Central memory CD8-positive, alpha-beta T cell (primary cell): ENCODE results near the gene IPCEF1.
"Not testable (repeated sequence)": the region's sequence is repeated elsewhere in the genome, so short reads cannot be mapped to it uniquely, and the experiment has no call there.

Source experiments
- ATAC-seq: fragments of 150-1000 bp; cut with Tn5 transposase; replicated peaks from 2 replicates; pipeline ENCODE4 v1.10.0; 2022; ENCODE audit warnings: mild to moderate bottlenecking, moderate FRiP score, moderate number of reproducible peaks; ENCODE audit not compliant: poor library complexity, severe bottlenecking; ENCODE audit errors: extremely low read depth
- DNase-seq, 2 donors: peaks; one replicate each; pipeline ENCODE4 v3.0.0; 2021; ENCODE audit warnings: low spot score in 2 of 2
- H3K27ac Mint-ChIP-seq: one replicate; pipeline ENCODE4 v1.8.0; 2022; ENCODE audit warnings: low read depth, mild to moderate bottlenecking, moderate library complexity, mixed read lengths
- H3K27me3 Mint-ChIP-seq: one replicate; pipeline ENCODE4 v1.8.0; 2022; ENCODE audit warnings: mixed read lengths
- H3K36me3 Mint-ChIP-seq: one replicate; pipeline ENCODE4 v1.8.0; 2022; ENCODE audit warnings: mild to moderate bottlenecking, moderate library complexity, mixed read lengths; ENCODE audit not compliant: insufficient read depth
- H3K4me1 Mint-ChIP-seq: one replicate; pipeline ENCODE4 v1.8.0; 2022; ENCODE audit warnings: mixed read lengths
- H3K4me3 Mint-ChIP-seq: one replicate; pipeline ENCODE4 v1.8.0; 2022; ENCODE audit warnings: mild to moderate bottlenecking, moderate library complexity, mixed read lengths
- H3K9me3 Mint-ChIP-seq: one replicate; pipeline ENCODE4 v1.8.0; 2022; ENCODE audit warnings: mixed read lengths

Gene IPCEF1

GRCh38 chr6:154206996-154207395, 149.6 kb downstream of the IPCEF1 start:
- DNase-seq (no peak), ATAC-seq (no peak)
- no peaks in the 10 kb centered on the region for H3K9me3 Mint-ChIP-seq
- H3K27ac Mint-ChIP-seq = peak overlapping the region; percentile 86
- H3K36me3 Mint-ChIP-seq = peaks cover 53% of the 10 kb centered on the region
- H3K4me3 Mint-ChIP-seq = no peak overlapping the region
- peaks cover 47% of the 10 kb centered on the region for H3K4me1 Mint-ChIP-seq
- H3K27me3 Mint-ChIP-seq = no peaks in the 10 kb centered on the region

- peaks cover 55% of the 10 kb centered on the region for H3K4me1 Mint-ChIP-seq
- H3K27ac Mint-ChIP-seq = peak overlapping the region; percentile 86
- no peaks in the 10 kb centered on the region for H3K9me3 Mint-ChIP-seq
- DNase-seq (no peak), ATAC-seq (no peak)
- no peak overlapping the region for H3K4me3 Mint-ChIP-seq
- H3K36me3 Mint-ChIP-seq = peaks cover 57% of the 10 kb centered on the region
- H3K27me3 Mint-ChIP-seq = no peaks in the 10 kb centered on the region
Observed at GRCh38 chr6:154206141-154206540, 150.5 kb downstream of the IPCEF1 start.

- H3K27ac Mint-ChIP-seq = peak overlapping the region; percentile 49
Observed at GRCh38 chr6:154202958-154203357, 153.6 kb downstream of the IPCEF1 start.

DNA sequence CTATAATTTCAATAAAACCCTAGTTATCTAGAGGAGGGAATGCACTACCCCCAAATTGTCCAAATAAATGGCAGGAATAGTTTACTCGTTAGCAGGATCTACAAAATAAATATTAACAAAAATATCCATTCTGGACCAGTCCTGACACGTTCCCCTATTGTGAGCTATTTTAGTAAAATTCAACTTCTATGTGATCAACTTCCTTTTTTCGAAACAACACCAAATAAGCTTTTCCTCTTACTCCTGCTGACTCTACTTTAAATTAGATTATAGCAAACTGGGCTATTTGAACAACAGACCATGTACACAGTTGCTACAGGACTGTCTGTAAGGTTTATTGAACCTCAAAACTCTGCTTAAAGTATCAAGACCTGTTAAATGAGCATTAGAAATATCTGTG, 154.3 kb downstream of the IPCEF1 start:
- H3K4me3 Mint-ChIP-seq = no peak overlapping the region
- H3K36me3 Mint-ChIP-seq = peaks cover 52% of the 10 kb centered on the region
- no peak overlapping the region for H3K27ac Mint-ChIP-seq
- peaks cover 65% of the 10 kb centered on the region for H3K4me1 Mint-ChIP-seq
- H3K9me3 Mint-ChIP-seq = no peaks in the 10 kb centered on the region
- DNase-seq (no peak), ATAC-seq (no peak)
- no peaks in the 10 kb centered on the region for H3K27me3 Mint-ChIP-seq

More at GRCh38 chr6:154202958-154203357, 153.6 kb downstream of the IPCEF1 start:
- ATAC-seq = no peak
- H3K9me3 Mint-ChIP-seq = no peaks in the 10 kb centered on the region
- H3K27me3 Mint-ChIP-seq = no peaks in the 10 kb centered on the region
- no peak overlapping the region for H3K4me3 Mint-ChIP-seq
- DNase-seq = no peak
- peaks cover 63% of the 10 kb centered on the region for H3K4me1 Mint-ChIP-seq
- H3K36me3 Mint-ChIP-seq = peaks cover 53% of the 10 kb centered on the region

GRCh38 chr6:154201688-154202087, 154.9 kb downstream of the IPCEF1 start:
- ATAC-seq, H3K27me3 Mint-ChIP-seq, DNase-seq, H3K4me3 Mint-ChIP-seq, H3K27ac Mint-ChIP-seq, H3K9me3 Mint-ChIP-seq: not testable (repeated sequence)
- Mint-ChIP-seq H3K36me3 (peaks cover 51% of the 10 kb centered on the region), H3K4me1 (peaks cover 63% of the 10 kb centered on the region)

DNA sequence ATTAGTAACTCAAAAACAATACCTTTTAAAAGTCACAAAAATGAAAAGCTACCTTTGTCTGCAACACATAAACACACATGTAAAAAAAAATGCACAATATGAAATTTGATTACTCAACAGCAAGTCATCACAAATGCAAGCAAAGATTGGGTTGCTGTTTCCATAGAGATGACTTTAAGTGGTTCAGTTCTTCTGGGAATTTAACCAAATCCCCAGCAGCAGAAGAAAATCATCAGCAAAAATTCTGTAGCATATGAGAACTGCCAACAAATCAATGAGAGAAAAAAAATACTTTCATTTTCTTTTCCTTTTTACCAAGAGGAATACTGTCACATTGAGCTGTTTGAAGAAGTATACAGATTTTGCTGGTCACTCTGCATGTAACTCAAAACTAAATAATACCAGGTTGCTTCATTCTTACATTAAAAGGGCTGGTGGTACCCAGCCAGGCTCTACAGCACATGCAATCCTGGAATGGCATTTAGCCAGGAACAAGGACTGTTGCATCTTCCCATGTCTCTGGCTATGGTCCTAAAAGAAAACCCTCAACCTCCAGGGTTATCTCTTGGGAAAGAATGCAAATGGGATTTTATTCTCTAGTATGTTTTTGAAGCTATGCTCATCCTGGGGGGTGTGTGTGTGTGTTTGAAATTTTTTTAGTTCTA, 159.3 kb downstream of the IPCEF1 start:
- H3K4me1 Mint-ChIP-seq = peaks cover 65% of the 10 kb centered on the region
- peaks cover 48% of the 10 kb centered on the region for H3K36me3 Mint-ChIP-seq
- peaks cover 8% of the 10 kb centered on the region for H3K9me3 Mint-ChIP-seq
- no peak overlapping the region for H3K27ac Mint-ChIP-seq
- H3K27me3 Mint-ChIP-seq = no peaks in the 10 kb centered on the region
- H3K4me3 Mint-ChIP-seq = no peak overlapping the region
- ATAC-seq (no peak), DNase-seq (no peak)

DNA sequence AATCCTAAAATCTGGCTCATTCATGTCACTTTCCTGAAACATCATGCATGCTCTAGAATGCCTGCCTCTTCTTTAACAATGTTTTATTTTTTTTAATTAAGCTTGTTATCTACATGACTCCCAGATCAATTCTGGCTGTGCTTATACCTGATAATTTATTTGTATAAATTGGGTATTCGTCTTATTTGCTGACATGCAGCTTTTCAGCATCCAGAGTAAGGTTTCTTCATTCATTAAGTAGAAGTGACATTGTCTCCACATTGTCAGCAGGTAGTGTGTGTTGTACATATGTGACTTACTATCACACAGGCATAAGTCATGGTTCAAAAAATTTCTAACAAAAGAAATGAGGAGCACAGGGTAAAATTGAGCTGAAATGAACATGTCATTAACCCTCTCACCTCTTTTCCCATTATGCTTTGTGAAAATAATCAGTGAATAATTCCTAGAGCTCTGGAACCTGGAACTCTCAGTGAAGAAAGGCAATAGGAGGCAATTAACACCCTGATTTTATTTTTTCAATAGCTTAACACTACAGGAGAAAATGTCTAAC, 160.2 kb downstream of the IPCEF1 start:
- Mint-ChIP-seq H3K27me3 (no peaks in the 10 kb centered on the region), H3K4me1 (peaks cover 63% of the 10 kb centered on the region), H3K4me3 (no peak overlapping the region)

GRCh38 chr6:154187714-154188113, 168.9 kb downstream of the IPCEF1 start:
- peaks cover 18% of the 10 kb centered on the region for H3K36me3 Mint-ChIP-seq

More for the DNA sequence above, 160.2 kb downstream of the IPCEF1 start:
- Mint-ChIP-seq H3K36me3 (peaks cover 44% of the 10 kb centered on the region), H3K9me3 (peaks cover 10% of the 10 kb centered on the region), H3K27ac (no peak overlapping the region)
- DNase-seq = no peak
- no peak for ATAC-seq

DNA sequence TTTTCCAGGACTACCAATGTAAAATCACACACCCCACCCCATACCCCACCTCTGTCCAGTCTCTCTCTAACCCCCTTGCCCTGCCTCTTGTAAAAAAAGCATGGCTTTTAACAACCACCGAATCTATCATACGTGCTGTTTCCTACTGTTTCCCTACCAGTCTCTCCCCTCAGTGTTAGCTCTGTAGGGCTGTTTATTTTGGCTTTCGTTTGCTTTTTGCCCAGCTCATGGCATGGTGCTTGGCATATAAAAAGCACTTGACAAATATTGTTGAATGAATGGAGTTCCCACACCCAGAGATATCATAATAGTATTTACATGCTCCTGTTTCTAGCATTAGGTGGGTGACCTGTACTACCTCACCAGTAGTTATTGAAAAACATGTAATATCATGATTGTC, 169.4 kb downstream of the IPCEF1 start:
- DNase-seq = no peak
- H3K4me1 Mint-ChIP-seq = peaks cover 43% of the 10 kb centered on the region
- peaks cover under 1% of the 10 kb centered on the region for H3K9me3 Mint-ChIP-seq
- no peaks in the 10 kb centered on the region for H3K27me3 Mint-ChIP-seq
- H3K27ac Mint-ChIP-seq = peak overlapping the region; percentile 47
- no peak overlapping the region for H3K4me3 Mint-ChIP-seq
- H3K36me3 Mint-ChIP-seq = peaks cover 15% of the 10 kb centered on the region
- ATAC-seq = no peak

More at GRCh38 chr6:154187714-154188113, 168.9 kb downstream of the IPCEF1 start:
- ATAC-seq (no peak), DNase-seq (no peak)
- no peak overlapping the region for H3K4me3 Mint-ChIP-seq
- no peak overlapping the region for H3K27ac Mint-ChIP-seq
- peaks cover 6% of the 10 kb centered on the region for H3K9me3 Mint-ChIP-seq
- no peaks in the 10 kb centered on the region for H3K27me3 Mint-ChIP-seq
- H3K4me1 Mint-ChIP-seq = peaks cover 43% of the 10 kb centered on the region

- Mint-ChIP-seq H3K9me3 (no peaks in the 10 kb centered on the region), H3K27ac (no peak overlapping the region), H3K36me3 (peaks cover 14% of the 10 kb centered on the region), H3K4me1 (peaks cover 63% of the 10 kb centered on the region), H3K27me3 (no peaks in the 10 kb centered on the region), H3K4me3 (no peak overlapping the region)
- no peak for ATAC-seq
- no peak for DNase-seq
Observed at GRCh38 chr6:154179434-154179833, 177.2 kb downstream of the IPCEF1 start.

DNA sequence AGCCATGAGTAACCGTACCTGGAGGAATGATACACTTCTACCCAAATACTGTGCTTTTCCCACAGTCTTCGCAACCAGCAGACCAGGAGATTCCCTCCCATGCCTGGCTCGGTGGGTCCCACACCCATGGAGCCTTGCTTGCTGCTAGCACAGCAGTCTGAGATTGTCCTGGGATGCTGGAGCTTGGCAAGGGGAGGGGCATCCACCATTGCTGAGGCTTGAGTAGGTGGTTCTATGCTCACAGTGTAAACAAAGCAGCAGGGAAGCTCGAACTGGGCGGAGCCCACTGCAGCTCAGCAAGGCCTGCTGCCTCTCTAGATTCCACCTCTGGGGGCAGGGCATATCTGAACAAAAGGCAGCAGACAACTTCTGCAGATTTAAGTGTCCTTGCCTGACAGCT, 184.2 kb downstream of the IPCEF1 start:
- not testable (repeated sequence) for H3K27me3 Mint-ChIP-seq, H3K9me3 Mint-ChIP-seq, ATAC-seq, H3K4me3 Mint-ChIP-seq, DNase-seq
- Mint-ChIP-seq H3K36me3 (peaks cover 17% of the 10 kb centered on the region), H3K27ac (peak overlapping the region; percentile 19), H3K4me1 (peaks cover 81% of the 10 kb centered on the region)

GRCh38 chr6:154170106-154170505, 186.5 kb downstream of the IPCEF1 start:
- Mint-ChIP-seq H3K27me3 (no peaks in the 10 kb centered on the region), H3K4me3 (no peak overlapping the region), H3K36me3 (peaks cover 26% of the 10 kb centered on the region), H3K4me1 (peaks cover 70% of the 10 kb centered on the region), H3K27ac (no peak overlapping the region), H3K9me3 (no peaks in the 10 kb centered on the region)
- DNase-seq (no peak), ATAC-seq (no peak)

DNA sequence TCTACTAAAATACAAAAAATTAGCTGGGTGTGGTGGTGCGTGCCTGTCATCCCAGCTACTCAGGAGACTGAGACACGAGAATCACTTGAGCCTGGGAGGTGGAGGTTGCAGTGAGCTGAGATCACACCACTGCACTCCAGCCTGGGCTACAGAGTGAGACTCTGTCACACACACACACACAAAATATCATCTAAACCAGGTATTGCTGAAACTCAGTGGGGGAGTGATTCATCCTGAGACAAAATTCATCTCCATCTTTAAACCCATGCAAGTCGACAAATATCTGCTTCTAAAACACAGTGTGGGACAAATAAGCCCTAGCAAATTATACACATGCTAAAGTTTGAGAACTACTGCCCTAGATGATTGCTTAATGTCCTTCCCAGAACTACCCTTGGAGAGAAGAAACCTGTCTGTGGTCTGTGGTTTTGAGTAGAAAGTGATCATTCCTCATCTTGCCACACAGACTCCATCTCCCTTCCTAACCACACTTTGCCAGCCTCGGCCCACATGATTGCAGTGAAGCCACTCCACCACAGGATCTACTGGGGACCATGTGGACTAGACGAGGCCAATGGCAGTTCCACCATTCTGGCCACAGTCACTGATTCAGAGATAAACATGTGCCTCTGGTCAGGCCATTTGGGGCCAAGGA, 187.3 kb downstream of the IPCEF1 start:
- no peak for DNase-seq
- Mint-ChIP-seq H3K4me1 (peaks cover 63% of the 10 kb centered on the region), H3K36me3 (peaks cover 27% of the 10 kb centered on the region)

More for the DNA sequence above, 187.3 kb downstream of the IPCEF1 start:
- no peak for ATAC-seq
- Mint-ChIP-seq H3K27me3 (no peaks in the 10 kb centered on the region), H3K9me3 (no peaks in the 10 kb centered on the region), H3K4me3 (no peak overlapping the region), H3K27ac (no peak overlapping the region)
